M059J (cell line): ENCODE results near the gene WNT5B. TPM values are rescaled to one million over a fixed set of nuclear protein-coding genes. Genes with fewer than 3 reads are reported as not detected.
"Not testable (repeated sequence)": the region's sequence is repeated elsewhere in the genome, so short reads cannot be mapped to it uniquely, and the experiment has no call there.

Experiments
- DNase-seq: peaks from one replicate; pipeline ENCODE4 v3.0.0-alpha.2; 2012; ENCODE audit warnings: low read depth
- total RNA-seq: library from RNA; depleted of rRNA; stranded (reverse); fragments of >200 nt; shearing (Covaris generic); gene quantifications from 2 replicates; pipeline ENCODE4 v1.2.3, GENCODE V29; 2014; rRNA removed

Gene WNT5B
- total RNA-seq, 1 experiment from 2014 or later: 43.5 TPM

DNA sequence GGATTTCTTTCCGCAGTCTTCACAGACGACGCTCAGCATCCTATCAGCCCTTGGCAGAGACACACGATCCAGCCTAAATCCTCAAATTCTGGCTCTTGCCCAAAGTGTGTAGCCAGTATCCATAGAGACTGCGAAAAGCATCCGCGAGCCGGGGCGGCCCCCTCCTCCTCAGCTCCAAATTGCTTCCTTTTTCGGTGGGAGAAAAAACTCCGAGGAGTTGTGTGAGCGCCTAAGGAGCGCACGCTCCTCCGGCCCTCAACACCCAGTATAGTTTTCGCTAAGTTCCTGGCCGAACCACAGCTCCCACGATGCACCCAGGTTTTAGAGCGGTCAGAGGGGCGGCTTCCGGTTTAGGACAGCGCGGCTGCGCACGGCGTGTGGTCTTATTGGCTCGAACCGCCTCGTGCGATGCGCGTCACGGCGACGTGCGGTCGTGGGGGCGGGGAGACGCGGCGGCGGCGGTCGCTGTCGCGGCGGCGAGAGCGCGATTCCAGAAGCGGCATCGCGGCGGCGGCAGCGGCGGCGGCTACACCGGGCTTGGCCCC is 61.6 kb downstream of the WNT5B start, which contains the start of gene ADIPOR2:
ADIPOR2 (plus strand) TSS at position 493 of the 545 bp plus-strand sequence. CDS start 63,274 bp downstream, outside the sequence.
- peak; percentile 96 for DNase-seq

DNA sequence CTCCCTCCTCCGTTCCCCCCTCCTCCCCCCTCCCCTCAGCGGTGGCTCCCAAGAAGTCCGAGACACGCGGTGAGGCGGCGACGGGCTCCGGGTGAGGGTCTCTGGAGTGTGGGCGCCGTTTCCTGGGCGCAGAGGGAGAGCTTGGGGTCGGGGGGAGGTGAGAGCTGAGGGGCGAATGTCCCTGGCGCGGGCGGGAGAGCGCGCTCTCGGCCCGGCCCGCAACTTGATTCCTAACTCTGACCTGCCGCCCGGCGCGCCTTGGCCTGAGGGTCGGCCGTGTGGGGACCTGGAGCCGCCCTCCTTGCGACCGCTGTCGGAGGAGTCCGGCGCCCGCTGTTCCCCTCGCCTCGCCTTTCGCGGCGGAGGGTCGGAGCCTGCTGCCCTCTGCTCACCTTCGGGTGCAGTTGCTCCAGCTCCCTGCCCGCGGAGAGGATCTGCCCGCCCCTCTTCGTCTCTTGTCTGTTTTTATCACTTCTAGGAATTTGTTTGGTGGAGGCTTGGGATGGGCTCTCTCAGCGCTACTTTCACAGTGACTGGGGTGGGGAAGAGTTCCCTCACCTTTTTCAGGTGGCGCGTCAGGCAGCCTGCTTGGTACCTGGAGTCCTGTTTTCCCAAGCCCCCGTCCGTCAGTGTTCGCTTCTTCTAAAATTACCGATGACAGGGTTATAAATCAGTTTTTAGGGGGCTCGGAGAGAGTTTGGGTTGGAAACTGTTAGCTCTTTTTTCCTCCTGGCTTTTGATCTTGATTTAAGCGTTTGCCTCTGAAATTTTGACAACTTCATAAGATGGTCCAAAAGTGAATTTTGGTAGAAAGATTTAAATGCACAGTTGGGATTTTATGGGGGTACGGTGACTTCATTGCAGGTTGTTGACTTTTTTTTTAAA is 62.3 kb downstream of the WNT5B start:
- DNase-seq: peak; percentile 43

DNA sequence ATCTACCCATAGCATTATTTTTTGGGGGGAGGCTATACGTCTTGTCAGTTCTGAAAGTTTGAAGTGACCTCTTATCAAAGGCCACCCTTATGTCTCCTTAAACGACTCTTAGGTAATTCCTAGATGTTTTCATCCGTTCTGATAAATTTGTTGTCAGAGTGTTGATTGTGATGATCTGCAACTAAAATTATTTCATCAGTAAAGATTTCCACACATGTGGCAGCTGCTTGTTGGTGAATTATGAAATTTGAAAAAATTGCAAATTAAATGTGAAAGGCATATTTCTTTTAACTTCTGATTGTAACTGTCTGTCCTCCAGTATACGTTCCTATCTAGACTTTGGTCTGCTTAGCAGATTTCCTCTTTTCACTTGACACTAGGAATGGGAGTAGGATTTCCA is 63.2 kb downstream of the WNT5B start:
- DNase-seq: no peak

DNA sequence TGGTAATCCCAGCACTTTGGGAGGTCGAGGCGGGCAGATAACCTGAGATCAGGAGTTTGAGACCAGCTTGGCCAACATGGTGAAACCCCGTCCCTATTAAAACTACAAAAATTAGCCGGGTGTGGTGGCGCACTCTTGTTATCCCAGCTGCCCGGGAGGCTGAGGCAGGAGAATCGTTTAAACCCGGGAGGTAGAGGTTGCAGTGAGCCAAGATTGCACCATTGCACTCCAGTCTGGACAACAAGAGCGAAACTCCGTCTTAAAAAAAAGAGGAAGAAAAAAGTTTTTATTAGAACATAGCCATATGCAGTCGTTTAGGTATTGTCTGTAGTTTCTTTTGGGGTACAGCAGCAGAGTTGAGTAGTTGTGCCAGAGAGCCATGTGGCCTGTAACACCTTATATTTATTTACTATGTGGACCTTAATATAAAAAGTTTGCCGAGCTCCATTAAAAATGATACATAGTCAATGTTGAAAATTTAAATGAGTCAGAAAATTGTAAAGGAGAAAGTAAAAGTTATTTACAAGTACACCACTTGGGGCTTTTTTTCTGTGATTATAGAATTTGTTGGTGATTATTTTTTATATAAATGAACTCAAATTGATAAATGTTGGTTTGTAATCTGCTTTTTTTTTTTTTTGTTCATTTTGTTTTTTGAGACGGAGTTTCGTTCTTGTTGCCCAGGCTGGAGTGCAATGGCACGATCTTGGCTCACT is 64.0 kb downstream of the WNT5B start:
- no peak for DNase-seq

DNA sequence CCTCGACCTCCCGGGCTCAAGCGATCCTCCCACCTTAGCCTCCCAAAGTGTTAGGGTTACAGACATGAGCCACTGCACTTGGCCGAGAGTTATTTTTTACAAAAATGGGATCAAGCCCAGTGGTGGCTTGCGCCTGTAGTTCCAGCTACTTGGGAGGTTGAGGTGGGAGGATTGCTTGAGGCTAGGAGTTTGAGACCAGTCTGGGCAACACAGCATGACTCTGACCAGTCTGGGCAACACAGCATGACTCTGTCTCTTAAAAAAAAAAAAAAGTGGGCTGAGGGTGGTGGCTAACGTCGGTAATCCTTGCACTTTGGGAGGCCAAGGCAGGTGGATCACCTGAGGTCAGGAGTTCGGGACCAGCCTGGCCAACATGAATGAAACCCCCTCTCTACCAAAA is 66.1 kb downstream of the WNT5B start:
- not testable (repeated sequence) for DNase-seq

DNA sequence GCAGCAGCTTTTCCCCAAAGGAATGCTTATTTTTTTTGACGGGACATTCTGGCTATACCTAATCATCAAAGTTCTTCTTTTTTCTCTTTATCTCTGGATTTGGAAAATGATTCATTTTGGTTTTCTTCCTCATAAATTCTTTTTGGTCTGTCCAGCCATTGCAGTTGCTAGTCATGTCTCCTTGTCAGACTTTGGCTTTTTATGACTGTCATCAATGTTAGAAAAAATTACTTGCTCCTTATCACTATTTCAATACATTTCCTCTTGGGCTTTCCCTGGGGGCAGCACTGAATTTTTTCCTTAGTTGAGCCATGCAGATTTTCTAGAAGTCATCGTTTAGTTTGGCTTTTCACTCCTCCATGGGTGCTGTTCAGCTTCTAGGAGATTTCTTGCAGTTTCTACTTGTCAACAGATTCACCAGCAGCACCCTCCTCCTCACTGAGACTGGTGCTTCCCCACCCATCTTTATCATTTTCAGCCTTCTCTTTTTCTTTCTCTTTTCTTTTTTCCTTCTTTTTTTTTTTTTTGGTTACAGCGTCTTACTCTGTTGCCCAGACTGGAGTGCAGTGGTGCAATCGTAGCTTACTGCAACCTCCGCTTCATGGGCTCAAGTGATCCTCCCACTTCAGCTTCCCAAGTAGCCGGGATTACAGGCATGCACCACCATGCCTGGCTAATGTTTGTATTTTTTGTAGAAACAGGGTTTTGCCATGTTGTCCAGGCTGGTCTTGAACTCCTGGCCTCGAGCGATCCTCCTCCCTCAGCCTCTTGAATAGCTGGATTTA is 67.0 kb downstream of the WNT5B start:
- peak; percentile 23 for DNase-seq

DNA sequence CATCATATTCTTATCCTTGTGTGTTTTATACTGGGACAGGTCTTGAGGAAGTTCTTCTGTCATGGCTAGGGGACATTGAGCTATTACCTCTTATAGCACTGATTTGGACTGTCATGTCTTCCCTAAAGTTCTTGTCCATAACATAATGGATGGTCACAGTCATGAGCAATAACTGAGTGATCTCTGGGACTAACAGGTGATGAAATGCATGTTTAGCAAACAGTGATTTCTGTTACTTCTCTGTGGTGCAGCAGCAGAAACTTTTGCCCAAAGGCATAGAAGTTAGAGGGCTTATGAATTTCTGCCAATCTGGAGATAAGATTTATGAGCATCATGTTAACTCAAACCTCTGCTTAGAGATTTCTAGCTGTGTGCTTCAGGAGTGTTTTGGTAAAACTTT is 67.8 kb downstream of the WNT5B start:
- DNase-seq: peak; percentile 38

Other genes starting within 250 kb of the WNT5B start
- gene FBXL14, start 34.6 kb upstream of the WNT5B start, total RNA-seq: 7.9 and 9.6 TPM in 2 replicates
- 32.5 and 42.0 TPM in 2 replicates for gene ADIPOR2, start 61.8 kb downstream of the WNT5B start, total RNA-seq
- gene LRTM2, start 191.3 kb downstream of the WNT5B start, total RNA-seq: 0.07 TPM in 1 of 2 replicates, not detected in the other